Neural progenitor cell (in vitro differentiated cells): ENCODE results near the gene CYP4A11. TPM values are rescaled to one million over a fixed set of nuclear protein-coding genes. Genes with fewer than 3 reads are reported as not detected.
A peak's percentile ranks its signal among the peaks of the same experiment; 100 is the strongest.
"Not testable (repeated sequence)": the region's sequence is repeated elsewhere in the genome, so short reads cannot be mapped to it uniquely, and the experiment has no call there.

Experiments
- DNase-seq: peaks from one replicate; pipeline ENCODE4 v3.0.0-alpha.2; 2016; ENCODE audit warnings: low spot score
- H2AFZ ChIP-seq: fragments of 200-600 bp; sonication (generic); replicated peaks from 2 replicates; pipeline ENCODE4 v1.6.1; 2016; ENCODE audit warnings: antibody characterized with exemption
- H3F3A ChIP-seq: fragments of 200-600 bp; sonication (generic); 2 replicates; pipeline ENCODE4 v1.6.1; 2016; ENCODE audit warnings: antibody characterized with exemption, low read depth
- H3K27ac ChIP-seq: fragments of 200-600 bp; sonication (generic); 2 replicates; pipeline ENCODE4 v1.5.1; 2016; ENCODE audit warnings: mild to moderate bottlenecking
- H3K27me3 ChIP-seq: fragments of 200-600 bp; sonication (generic); 2 replicates; pipeline ENCODE4 v1.6.1; 2016; ENCODE audit warnings: mild to moderate bottlenecking, moderate library complexity
- H3K36me3 ChIP-seq: fragments of 200-600 bp; sonication (generic); 2 replicates; pipeline ENCODE4 v1.5.1; 2016
- H3K4me1 ChIP-seq: fragments of 200-600 bp; sonication (generic); 2 replicates; pipeline ENCODE4 v1.6.1; 2016; ENCODE audit warnings: mixed run types
- H3K4me2 ChIP-seq: fragments of 200-600 bp; sonication (generic); 2 replicates; pipeline ENCODE4 v1.6.1; 2016
- H3K4me3 ChIP-seq: fragments of 200-600 bp; sonication (generic); 2 replicates; pipeline ENCODE4 v1.5.1; 2016
- H3K79me2 ChIP-seq: fragments of 200-600 bp; sonication (generic); 2 replicates; pipeline ENCODE4 v1.6.1; 2016; ENCODE audit warnings: low read depth
- H3K9ac ChIP-seq: fragments of 200-600 bp; sonication (generic); 2 replicates; pipeline ENCODE4 v1.6.1; 2016
- H3K9me3 ChIP-seq: fragments of 200-600 bp; sonication (generic); 2 replicates; pipeline ENCODE4 v1.5.1; 2016; ENCODE audit warnings: low read depth
- H4K20me1 ChIP-seq: fragments of 200-600 bp; sonication (generic); 2 replicates; pipeline ENCODE4 v1.6.1; 2016; ENCODE audit warnings: low read depth
- H3K27ac Mint-ChIP-seq: 3 replicates; pipeline ENCODE4 v1.8.0; 2021; ENCODE audit warnings: mixed read lengths
- H3K27me3 Mint-ChIP-seq: 2 replicates; pipeline ENCODE4 v1.8.0; 2022; ENCODE audit warnings: low read depth, mild to moderate bottlenecking, inconsistent platforms, moderate library complexity, mixed read lengths; ENCODE audit not compliant: insufficient read depth
- H3K36me3 Mint-ChIP-seq: 3 replicates; pipeline ENCODE4 v1.8.0; 2021; ENCODE audit warnings: mixed read lengths
- H3K4me1 Mint-ChIP-seq: 3 replicates; pipeline ENCODE4 v1.8.0; 2021; ENCODE audit warnings: mixed read lengths
- H3K4me3 Mint-ChIP-seq: 3 replicates; pipeline ENCODE4 v1.8.0; 2021; ENCODE audit warnings: mild to moderate bottlenecking, moderate library complexity, mixed read lengths
- H3K9me3 Mint-ChIP-seq: 3 replicates; pipeline ENCODE4 v1.8.0; 2020; ENCODE audit warnings: mixed read lengths
- EZH2 ChIP-seq: fragments of 200-600 bp; sonication (generic); IDR thresholded peaks from 2 replicates; pipeline ENCODE4 v1.6.1; 2017; ENCODE audit warnings: antibody characterized with exemption, mild to moderate bottlenecking, moderate library complexity
- EZH2phosphoT487 ChIP-seq: fragments of 200-600 bp; sonication (generic); IDR thresholded peaks from 2 replicates; pipeline ENCODE4 v1.6.1; 2017; ENCODE audit warnings: antibody characterized with exemption
- total RNA-seq: library from RNA; depleted of rRNA; stranded (reverse); fragments of >200 nt; gene quantifications from 2 replicates; pipeline ENCODE4 v1.2.3, GENCODE V29; 2015; ENCODE audit warnings: low replicate concordance
- TF ChIP-seq, protein P1 (sequence below): fragments of 200-600 bp; sonication (generic); IDR thresholded peaks from 2 replicates; pipeline ENCODE4 v1.5.1; 2017; ENCODE audit warnings: antibody characterized with exemption, mild to moderate bottlenecking

CYP4A11 gene
- total RNA-seq, 1 donor from 2014 or later: not detected

- H3K4me3 Mint-ChIP-seq: no peak overlapping the region
Measured at GRCh38 chr1:46983166-46983829, 42.0 kb upstream of the CYP4A11 start.

DNA sequence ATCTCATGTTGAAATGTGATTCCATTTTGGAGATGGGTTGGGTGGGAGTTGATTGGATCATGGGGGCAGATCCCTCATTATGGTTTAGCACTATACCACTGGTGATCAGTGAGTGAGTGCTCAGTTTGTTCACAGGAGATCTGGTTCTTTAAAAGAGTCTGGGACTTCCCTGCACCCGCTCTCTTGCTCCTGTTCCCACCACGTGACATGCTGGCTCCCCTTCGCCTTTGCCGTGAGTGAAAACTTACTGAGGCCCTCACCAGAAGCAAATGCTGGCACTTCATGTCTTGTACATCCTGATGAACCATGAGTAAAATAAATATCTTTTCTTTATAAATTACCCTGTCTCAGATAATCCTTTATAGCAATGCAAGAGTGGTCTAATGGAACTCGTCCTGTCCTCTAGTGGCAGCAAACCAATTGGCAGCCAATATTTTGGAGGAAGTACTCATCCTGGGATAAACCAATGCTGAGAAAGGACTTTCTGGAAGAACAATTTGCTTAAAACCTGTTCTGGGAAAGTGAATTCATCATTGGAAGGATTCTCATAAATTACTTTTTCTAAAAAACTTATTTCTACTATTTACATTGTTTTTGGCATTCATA lies 27.8 kb upstream of the CYP4A11 start:
- H3K36me3 ChIP-seq: no peaks in the 10 kb centered on the region
- H2AFZ ChIP-seq: no peak overlapping the region
- H3K79me2 ChIP-seq: no peaks in the 10 kb centered on the region
- no peak overlapping the region for H3K9ac ChIP-seq
- no peak overlapping the region for H3K27ac Mint-ChIP-seq
- H3K4me2 ChIP-seq: no peak overlapping the region
- H3K4me1 ChIP-seq: no peaks in the 10 kb centered on the region
- no peaks in the 10 kb centered on the region for H3K36me3 Mint-ChIP-seq
- peaks cover 2% of the 10 kb centered on the region for H3K9me3 Mint-ChIP-seq
- no peaks in the 10 kb centered on the region for H3K27me3 ChIP-seq
- H3K9me3 ChIP-seq: no peaks in the 10 kb centered on the region
- H3K27me3 Mint-ChIP-seq: peaks cover 6% of the 10 kb centered on the region
- TF ChIP-seq EZH2: no peak
- TF ChIP-seq, protein P1, sequence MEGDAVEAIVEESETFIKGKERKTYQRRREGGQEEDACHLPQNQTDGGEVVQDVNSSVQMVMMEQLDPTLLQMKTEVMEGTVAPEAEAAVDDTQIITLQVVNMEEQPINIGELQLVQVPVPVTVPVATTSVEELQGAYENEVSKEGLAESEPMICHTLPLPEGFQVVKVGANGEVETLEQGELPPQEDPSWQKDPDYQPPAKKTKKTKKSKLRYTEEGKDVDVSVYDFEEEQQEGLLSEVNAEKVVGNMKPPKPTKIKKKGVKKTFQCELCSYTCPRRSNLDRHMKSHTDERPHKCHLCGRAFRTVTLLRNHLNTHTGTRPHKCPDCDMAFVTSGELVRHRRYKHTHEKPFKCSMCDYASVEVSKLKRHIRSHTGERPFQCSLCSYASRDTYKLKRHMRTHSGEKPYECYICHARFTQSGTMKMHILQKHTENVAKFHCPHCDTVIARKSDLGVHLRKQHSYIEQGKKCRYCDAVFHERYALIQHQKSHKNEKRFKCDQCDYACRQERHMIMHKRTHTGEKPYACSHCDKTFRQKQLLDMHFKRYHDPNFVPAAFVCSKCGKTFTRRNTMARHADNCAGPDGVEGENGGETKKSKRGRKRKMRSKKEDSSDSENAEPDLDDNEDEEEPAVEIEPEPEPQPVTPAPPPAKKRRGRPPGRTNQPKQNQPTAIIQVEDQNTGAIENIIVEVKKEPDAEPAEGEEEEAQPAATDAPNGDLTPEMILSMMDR: peak; percentile 46
- TF ChIP-seq EZH2phosphoT487: no peak
- H3K4me3 ChIP-seq: no peak overlapping the region
- no peak overlapping the region for H3K4me3 Mint-ChIP-seq
- no peaks in the 10 kb centered on the region for H3F3A ChIP-seq
- H4K20me1 ChIP-seq: no peaks in the 10 kb centered on the region
- H3K4me1 Mint-ChIP-seq: no peaks in the 10 kb centered on the region
- DNase-seq: no peak
- no peak overlapping the region for H3K27ac ChIP-seq

More at GRCh38 chr1:46983166-46983829, 42.0 kb upstream of the CYP4A11 start:
- Mint-ChIP-seq H3K36me3 (no peaks in the 10 kb centered on the region), H3K4me1 (no peaks in the 10 kb centered on the region), H3K27ac (no peak overlapping the region), H3K9me3 (peaks cover 22% of the 10 kb centered on the region), H3K27me3 (peaks cover 8% of the 10 kb centered on the region)
- Histone ChIP-seq H3K9ac (no peak overlapping the region), H3K27me3 (no peaks in the 10 kb centered on the region), H3K4me3 (no peak overlapping the region), H3K36me3 (no peaks in the 10 kb centered on the region), H4K20me1 (no peaks in the 10 kb centered on the region), H3K4me2 (peak overlapping the region; percentile 32), H2AFZ (peak overlapping the region; percentile 85), H3F3A (peaks cover 5% of the 10 kb centered on the region), H3K79me2 (no peaks in the 10 kb centered on the region), H3K27ac (no peak overlapping the region), H3K9me3 (no peaks in the 10 kb centered on the region), H3K4me1 (peaks cover 23% of the 10 kb centered on the region)
- DNase-seq: peak; percentile 37
- TF ChIP-seq, protein P1: no peak
- no peak for TF ChIP-seq EZH2
- TF ChIP-seq EZH2phosphoT487: no peak

DNA sequence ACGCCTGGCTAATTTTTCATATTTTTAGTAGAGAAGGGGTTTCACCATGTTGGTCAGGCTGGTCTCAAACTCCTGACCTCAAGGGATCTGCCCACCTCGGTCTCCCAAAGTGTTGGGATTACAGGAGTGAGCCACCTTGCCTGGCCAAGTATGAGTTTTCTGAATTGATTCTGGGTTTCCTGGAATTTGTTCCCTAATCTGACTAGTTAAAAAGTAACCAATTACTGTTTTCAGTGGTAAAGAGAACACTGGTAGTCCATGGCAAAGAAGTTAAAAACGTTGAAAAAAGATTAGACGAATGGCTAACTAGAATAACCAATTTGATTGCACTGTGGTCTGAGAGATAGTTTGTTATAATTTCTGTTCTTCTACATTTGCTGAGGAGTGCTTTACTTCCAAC lies 21.0 kb upstream of the CYP4A11 start:
- H4K20me1 ChIP-seq, DNase-seq, H3K4me3 ChIP-seq, H3K9me3 ChIP-seq, H3K4me3 Mint-ChIP-seq, H3K4me1 Mint-ChIP-seq, H3K9ac ChIP-seq, H2AFZ ChIP-seq, H3K27me3 ChIP-seq, H3K4me2 ChIP-seq, H3F3A ChIP-seq, H3K9me3 Mint-ChIP-seq, H3K36me3 Mint-ChIP-seq, H3K27me3 Mint-ChIP-seq, H3K4me1 ChIP-seq, H3K27ac ChIP-seq, H3K79me2 ChIP-seq, H3K36me3 ChIP-seq, H3K27ac Mint-ChIP-seq: not testable (repeated sequence)

- Histone ChIP-seq H3K9me3 (no peaks in the 10 kb centered on the region), H3K27me3 (no peaks in the 10 kb centered on the region), H3K79me2 (no peaks in the 10 kb centered on the region), H2AFZ (no peak overlapping the region), H3K9ac (no peak overlapping the region), H3K4me3 (no peak overlapping the region), H3K4me2 (no peak overlapping the region), H3K4me1 (no peaks in the 10 kb centered on the region), H3K36me3 (no peaks in the 10 kb centered on the region), H4K20me1 (no peaks in the 10 kb centered on the region), H3F3A (no peaks in the 10 kb centered on the region), H3K27ac (no peak overlapping the region)
- DNase-seq: no peak
- TF ChIP-seq EZH2: no peak
- TF ChIP-seq, protein P1: no peak
- TF ChIP-seq EZH2phosphoT487: no peak
- Mint-ChIP-seq H3K27me3 (peaks cover 2% of the 10 kb centered on the region), H3K9me3 (no peaks in the 10 kb centered on the region), H3K36me3 (no peaks in the 10 kb centered on the region), H3K4me3 (no peak overlapping the region), H3K4me1 (no peaks in the 10 kb centered on the region), H3K27ac (no peak overlapping the region)
Measured at GRCh38 chr1:46961066-46961758, 19.9 kb upstream of the CYP4A11 start.
